Activated gamma-delta T cell (primary cell): Measurements from ENCODE around the gene DCLK2.
"Not testable (repeated sequence)": the region's sequence is repeated elsewhere in the genome, so short reads cannot be mapped to it uniquely, and the experiment has no call there.

Experiments used
- DNase-seq: peaks from one replicate; lab custom pipeline; 2025; lab: John Stamatoyannopoulos, UW

DCLK2 gene

DNA sequence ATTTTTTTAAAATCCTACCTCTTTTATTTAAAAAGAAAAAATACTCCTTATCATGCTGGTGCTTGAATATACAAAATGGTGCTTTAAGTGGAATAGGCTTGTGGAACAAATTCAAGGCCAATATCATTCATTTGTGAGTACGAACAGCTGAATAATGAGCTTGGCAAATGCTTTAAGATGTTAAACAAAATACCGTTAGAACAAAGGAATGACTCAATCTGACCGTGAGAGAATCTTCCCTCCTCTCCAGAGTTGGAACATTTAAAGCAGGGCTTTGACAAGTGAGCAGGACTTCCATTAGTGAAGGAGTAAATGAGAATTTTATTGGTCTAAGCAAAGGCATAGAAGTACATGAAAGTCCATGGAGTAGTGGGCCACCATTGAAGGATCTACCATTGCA, 74.5 kb downstream of the DCLK2 start:
- DNase-seq: no peak

GRCh38 chr4:150155391-150155790, 77.1 kb downstream of the DCLK2 start:
- DNase-seq: no peak

- no peak for DNase-seq
These were observed 78.3 kb downstream of the DCLK2 start for GRCh38 chr4:150156543-150156942.

DNA sequence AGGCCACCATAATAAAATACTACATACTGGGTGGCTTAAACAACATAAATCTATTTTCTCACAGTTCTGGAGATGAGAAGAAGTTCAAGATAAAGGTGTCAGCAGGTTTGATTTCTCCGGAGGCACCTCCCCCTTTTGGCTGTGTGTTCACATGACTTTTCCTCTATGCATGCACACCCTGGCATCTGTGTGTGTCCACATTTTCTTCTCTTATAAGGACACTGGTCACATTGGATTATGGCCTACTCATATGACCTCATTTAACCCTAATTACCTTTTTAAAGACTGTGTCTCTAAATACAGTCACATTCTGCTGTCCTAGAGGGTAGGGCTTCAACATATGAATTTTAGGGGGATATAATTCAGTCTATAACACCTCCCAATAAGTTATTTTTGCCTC, 79.8 kb downstream of the DCLK2 start:
- DNase-seq: no peak

GRCh38 chr4:150160473-150160872, 82.2 kb downstream of the DCLK2 start:
- no peak for DNase-seq

- no peak for DNase-seq
These were observed 82.9 kb downstream of the DCLK2 start for GRCh38 chr4:150161109-150161508.

DNA sequence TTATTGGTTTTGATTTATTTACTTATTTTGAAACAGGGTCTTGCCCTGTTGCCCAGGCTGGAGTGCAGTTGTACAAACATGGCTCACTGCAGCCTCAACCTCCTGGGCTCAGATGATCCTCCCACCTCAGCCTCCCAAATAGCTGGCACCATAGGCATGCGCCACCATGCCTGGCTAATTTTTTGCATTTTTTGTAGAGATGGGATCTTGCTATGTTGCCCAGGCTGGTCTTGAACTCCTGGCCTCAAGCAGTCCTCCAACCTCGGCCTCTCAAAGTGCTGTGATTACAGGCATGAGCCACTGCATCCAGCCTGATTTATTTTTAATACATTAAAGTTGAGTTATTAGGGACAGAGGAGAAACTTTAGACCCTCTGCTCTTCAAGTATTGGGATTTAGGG, 83.8 kb downstream of the DCLK2 start:
- not testable (repeated sequence) for DNase-seq

DNA sequence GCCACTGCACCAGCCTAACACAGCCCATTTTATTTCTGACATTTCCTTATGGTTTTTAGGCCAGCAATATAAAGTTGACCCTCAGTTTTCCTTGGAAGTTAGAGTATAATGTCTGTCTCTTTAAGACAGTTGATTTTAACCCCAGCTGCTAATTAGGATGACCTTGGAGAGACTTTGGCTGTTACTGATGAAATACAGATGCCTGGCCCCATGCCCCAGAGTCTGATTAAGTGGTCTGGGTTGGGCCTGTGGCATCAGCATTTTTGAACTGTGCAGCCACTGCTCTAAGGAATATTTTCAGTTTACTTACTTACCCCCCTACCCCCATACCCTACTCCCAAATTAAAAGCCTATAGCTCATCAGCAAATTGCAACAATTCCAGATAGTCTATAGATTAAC, 85.8 kb downstream of the DCLK2 start:
- no peak for DNase-seq

- DNase-seq: no peak
These were observed 86.8 kb downstream of the DCLK2 start for GRCh38 chr4:150164956-150165629.

DNA sequence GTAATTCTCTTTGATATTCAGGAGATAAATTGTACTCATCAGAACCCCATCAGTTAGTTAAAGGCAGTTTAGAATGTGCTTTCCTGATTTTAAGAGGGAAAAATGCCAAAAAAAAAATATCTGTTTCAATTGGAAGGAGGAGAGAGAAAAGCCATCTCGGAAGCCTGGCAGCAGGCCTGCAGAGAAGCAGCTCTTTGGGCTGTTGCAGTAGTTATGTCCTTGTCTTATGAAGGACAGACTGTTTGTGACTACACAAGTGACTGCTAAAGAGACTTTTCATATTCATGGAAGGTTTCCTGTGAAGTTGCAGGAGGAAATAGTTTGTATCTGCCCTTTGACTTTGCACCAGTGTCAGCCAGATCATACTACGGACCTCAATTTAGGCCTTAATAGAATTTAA, 88.8 kb downstream of the DCLK2 start:
- no peak for DNase-seq

DNA sequence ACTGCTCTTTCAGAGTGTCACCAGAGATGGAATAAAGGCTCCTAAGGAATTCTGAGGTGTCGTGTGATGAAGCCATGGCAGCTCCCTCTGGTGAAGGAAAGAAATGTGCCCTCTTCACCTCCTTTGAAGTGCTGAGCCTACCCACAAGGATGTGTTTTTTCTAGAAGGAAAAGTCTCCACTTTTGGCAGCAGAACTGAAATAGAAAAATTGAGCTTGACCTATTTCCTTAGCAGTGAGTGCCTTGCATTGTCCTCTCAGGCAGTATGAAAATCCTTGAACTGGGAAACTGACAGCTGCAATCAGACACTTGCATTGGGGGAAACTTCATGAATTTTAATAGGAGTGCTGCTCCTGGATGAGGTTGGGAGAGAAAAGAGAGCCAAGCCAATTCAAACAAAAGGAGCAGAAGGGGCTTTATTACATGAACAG, 95.2 kb downstream of the DCLK2 start:
- DNase-seq: no peak

DNA sequence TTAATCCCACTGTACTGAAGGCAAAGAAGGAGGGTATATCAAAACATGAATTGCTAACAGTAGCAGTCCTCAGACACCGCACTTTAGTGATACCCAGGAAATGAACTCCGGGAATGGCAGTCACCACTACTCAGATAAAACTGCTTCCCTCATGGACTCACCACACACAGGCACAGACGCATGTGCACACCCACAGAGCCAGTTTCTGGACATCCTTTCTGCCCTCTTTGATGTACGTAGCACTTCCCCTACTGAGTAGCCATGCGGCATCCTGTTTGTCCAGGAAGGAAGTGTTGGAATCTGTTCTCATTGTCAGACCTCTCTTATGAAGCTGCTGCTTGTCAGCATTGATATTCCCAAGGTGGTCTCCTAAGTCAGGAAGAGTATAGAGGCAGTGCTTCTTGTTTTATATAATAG, 95.7 kb downstream of the DCLK2 start:
- no peak for DNase-seq

GRCh38 chr4:150176547-150176946, 98.3 kb downstream of the DCLK2 start:
- DNase-seq: no peak

GRCh38 chr4:150178161-150178560, 99.9 kb downstream of the DCLK2 start:
- DNase-seq: no peak

GRCh38 chr4:150181536-150181935, 103.3 kb downstream of the DCLK2 start:
- no peak for DNase-seq

- DNase-seq: no peak
These were observed 104.5 kb downstream of the DCLK2 start for GRCh38 chr4:150182794-150183193.

DNA sequence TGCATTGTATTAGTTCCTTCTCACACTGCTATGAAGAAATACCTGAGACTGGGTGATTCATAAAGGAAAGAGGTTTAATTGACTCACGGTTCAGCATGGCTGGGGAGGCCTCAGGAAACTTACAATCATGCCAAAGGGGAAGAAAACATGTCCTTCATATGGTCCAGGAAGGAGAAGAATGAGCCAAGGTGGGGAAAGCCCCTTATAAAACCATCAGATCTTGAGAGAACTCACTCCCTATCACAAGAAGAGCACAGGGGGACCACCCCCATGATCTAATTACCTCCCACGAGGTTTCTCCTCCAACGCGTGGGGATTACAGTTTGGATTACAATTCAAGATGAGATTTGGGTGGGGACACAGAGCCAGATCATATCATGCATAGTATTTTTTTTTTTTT, 106.8 kb downstream of the DCLK2 start:
- not testable (repeated sequence) for DNase-seq

DNA sequence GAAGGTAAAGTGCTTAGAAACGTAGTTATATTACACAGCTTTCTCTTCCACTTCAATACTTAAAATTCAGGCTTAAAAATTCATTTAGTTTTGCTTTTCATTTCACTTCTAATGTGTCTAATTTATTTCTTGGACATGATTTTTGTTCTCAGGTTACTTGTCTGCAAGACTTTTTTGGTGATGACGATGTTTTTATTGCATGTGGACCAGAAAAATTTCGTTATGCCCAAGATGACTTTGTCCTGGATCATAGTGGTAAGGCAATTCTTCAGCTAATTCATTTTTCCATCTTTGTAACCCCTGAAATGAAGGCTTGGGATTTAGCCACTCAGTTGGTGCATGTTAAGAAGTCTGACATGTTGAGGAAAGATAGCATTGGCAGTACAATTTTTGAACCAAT, 114.7 kb downstream of the DCLK2 start:
- DNase-seq: no peak

DNA sequence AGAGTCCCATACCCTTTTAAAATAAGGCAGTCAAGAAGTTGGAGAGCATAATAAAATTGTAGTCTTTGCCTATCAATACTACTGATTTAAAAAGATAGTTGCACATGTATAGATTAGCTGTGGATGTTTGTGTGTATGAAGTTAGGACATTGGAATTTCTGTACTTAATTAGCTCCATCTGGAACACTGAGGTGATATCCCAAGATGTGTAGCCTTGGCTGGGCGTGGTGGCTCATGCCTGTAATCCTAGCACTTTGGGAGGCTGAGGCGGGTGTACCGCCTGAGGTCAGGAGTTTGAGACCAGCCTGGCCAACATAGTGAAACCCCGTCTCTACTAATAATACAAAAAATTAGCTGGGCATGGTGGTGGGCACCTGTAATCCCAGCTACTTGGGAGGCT, 119.0 kb downstream of the DCLK2 start:
- DNase-seq: not testable (repeated sequence)

DNA sequence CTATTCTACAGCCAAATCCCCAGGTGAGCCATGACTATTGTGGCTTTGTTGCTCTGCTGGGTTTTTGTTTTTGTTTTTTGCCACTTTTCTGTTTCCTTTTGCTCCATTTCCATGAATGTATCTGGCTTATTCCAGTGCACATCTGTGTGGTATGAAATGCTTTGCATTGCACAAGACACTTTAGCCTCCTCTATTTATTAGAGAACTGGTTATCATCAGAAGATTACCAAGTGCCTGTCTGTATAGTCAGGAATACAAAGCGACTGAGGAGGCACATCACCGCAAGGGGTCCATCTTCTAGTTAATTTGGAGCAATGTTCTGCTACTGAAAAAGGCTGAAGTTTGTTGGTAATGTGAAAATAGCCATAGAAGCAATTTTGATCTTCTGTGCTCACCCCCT, 120.8 kb downstream of the DCLK2 start:
- DNase-seq: no peak

DNA sequence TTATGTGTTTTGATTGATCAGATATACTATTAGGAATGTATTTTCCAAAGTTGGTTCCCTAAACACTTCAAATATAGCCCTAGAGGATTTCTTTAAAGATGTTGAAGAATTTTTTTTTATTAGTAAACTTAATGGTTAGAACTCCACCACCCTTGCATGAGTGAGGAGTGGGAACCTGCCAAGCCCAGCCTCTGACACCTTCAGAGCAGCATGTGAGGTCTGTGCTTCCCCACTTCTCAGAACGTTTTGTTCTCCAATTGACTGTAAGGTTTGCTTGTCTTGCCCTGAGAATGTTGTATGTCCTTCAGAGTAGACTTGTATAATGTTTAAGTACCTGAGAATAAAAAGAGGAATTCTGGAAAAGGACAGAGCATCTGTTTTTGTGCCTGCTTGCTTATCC, 126.8 kb downstream of the DCLK2 start:
- no peak for DNase-seq

- DNase-seq: no peak
These were observed 128.0 kb downstream of the DCLK2 start for GRCh38 chr4:150206265-150206664.

GRCh38 chr4:150206954-150207353, 128.7 kb downstream of the DCLK2 start:
- no peak for DNase-seq

GRCh38 chr4:150207871-150208270, 129.6 kb downstream of the DCLK2 start:
- DNase-seq: no peak
